A549 treated with ZK216348 at 1 μM for 4 hours (cell line): ENCODE data around the gene BGLAP. TPM values are rescaled to one million over a fixed set of nuclear protein-coding genes. Genes with fewer than 3 reads are reported as not detected.

ENCODE experiments used
- total RNA-seq: library from RNA; stranded (reverse); fragments of 200-300 nt; extraction: Qiagen RNA extraction; gene quantifications from 5 replicates; pipeline ENCODE4 v1.2.3, GENCODE V29; 2022; ENCODE audit warnings: low read depth

Gene BGLAP
- total RNA-seq: 0.20 to 0.40 TPM (median 0.39 TPM) in 3 of 5 replicates, not detected in the others

DNA sequence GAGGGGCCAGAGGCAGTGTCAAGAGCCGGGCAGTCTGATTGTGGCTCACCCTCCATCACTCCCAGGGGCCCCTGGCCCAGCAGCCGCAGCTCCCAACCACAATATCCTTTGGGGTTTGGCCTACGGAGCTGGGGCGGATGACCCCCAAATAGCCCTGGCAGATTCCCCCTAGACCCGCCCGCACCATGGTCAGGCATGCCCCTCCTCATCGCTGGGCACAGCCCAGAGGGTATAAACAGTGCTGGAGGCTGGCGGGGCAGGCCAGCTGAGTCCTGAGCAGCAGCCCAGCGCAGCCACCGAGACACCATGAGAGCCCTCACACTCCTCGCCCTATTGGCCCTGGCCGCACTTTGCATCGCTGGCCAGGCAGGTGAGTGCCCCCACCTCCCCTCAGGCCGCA is at the start of gene BGLAP:
Gene BGLAP, plus strand, starts transcription at position 259 of the 400 bp plus-strand sequence. Its CDS starts 48 bp downstream, at position 307.

GRCh38 chr1:156193488-156194299 is 48.3 kb upstream of the BGLAP start, which contains the start of gene SLC25A44:
SLC25A44 (plus strand) TSS chr1:156194104; CDS start chr1:156199848, 5,744 bp downstream.

GRCh38 chr1:156212833-156213643 is 28.9 kb upstream of the BGLAP start, which contains the start of gene PMF1:
PMF1 (plus strand) TSS chr1:156213007; CDS start chr1:156213016, 9 bp downstream.

DNA sequence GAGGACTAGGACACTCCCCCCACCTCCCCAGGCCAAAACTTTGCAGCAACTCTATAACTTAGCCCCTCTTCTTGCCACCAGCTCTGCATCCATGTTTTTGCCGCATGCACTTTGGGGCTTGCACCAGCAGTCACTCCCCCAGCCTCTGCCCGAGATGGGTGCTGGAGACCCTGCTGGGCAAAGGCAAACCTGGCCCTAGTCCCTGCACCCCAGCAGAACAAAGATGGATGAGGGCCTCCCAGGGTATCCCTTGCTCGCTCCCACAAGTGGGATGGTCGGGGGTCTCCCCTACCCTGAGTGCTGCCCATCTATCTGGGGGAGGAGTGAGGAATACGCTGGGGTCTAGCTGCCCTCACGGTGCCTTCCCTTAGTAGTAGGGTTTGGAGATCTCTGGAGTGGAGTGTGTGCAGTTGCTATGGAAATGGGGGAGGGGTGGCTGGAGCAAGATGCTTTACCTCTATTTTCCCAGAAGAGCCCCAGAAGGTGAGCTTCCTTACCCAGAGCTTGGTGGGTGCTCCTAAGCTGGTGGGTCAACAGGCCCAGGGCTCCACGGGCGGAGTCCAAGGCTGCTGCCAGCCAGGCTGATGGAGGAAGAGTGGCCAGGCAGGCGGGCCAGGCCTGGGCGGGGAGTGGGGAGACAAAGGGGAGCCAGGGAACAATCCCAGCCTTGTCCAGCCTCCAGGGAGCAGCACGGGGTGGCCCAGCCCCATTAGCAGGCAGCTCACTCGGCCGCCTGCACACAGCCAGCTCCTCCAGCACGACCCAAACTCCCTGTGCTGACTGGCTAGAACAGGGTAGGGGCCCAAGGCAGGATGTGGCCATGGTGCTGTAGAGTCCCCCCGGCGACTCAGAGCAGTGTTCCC is 5.7 kb downstream of the BGLAP start, which contains the start of gene PAQR6:
Gene PAQR6, minus strand, starts transcription at position 597 of the 863 bp plus-strand sequence. CDS start 1,325 bp downstream, outside the sequence.

DNA sequence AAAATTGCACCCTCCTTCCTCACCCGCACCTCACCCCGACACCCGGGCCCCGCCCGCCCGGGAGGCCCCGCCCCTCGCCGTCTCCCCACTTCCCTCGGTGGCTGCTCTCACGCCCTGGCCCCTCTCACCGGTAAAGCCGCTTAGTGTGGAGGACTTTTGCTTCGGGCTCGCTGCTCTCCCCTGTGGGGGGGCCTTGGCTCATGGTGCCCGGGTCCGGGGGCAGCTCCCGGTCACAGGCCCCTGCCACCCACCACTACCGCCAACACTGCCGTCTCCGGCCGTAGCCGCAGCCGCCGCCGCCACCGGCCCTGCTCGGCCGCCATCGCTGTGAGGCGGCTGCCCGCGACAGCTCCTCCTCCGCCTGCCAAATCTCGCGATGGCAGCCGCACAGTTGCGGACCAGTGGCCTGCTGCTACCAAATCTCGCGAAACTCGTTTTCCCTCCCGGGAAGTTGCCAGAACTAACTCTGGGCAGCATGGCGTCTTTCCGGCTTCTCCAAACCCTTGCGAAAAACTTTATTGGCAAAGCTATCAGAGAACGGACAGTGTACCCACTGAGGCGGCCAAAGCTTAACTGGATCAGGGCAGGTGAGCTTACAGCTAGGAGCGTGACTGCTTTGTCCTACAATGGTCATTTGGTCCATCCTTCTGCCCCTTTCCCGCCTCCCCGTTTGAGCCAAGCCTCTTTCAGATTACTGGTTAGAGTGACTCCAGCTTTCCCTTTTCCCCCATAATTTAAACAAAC is 40.7 kb downstream of the BGLAP start, which contains the start of gene SMG5:
Gene SMG5, minus strand, starts transcription at position 347 of the 744 bp plus-strand sequence. Its CDS starts 145 bp downstream, at position 202.

GRCh38 chr1:156284112-156284511 is 42.1 kb downstream of the BGLAP start, which contains the start of gene TMEM79:
TMEM79 (plus strand) TSS chr1:156284325; CDS start chr1:156285227, 902 bp downstream.

Other genes with a start within 250 kb of the BGLAP start
- gene SSR2, start 221.2 kb upstream of the BGLAP start, total RNA-seq: 256 to 276 TPM (median 258 TPM) in 5 replicates
- 35.1 to 45.0 TPM (median 43.9 TPM) in 5 replicates for gene UBQLN4, start 188.4 kb upstream of the BGLAP start, total RNA-seq
- gene LAMTOR2, start 187.4 kb upstream of the BGLAP start, total RNA-seq: 133 to 163 TPM (median 154 TPM) in 5 replicates
- gene RAB25, start 181.0 kb upstream of the BGLAP start, total RNA-seq: 0.29 to 0.62 TPM (median 0.38 TPM) in 3 of 5 replicates, not detected in the others
- gene MEX3A, start 159.7 kb upstream of the BGLAP start, total RNA-seq: 0.83 to 3.8 TPM (median 2.2 TPM) in 5 replicates
- 487 to 742 TPM (median 732 TPM) in 5 replicates for gene LMNA, start 127.5 kb upstream of the BGLAP start, total RNA-seq
- gene SEMA4A, start 88.6 kb upstream of the BGLAP start, total RNA-seq: 0.26 to 0.46 TPM (median 0.42 TPM) in 5 replicates
- gene SLC25A44, start 48.1 kb upstream of the BGLAP start, total RNA-seq: 24.0 to 30.8 TPM (median 26.1 TPM) in 5 replicates
- gene PMF1, start 29.2 kb upstream of the BGLAP start, total RNA-seq: 54.8 to 62.6 TPM (median 56.8 TPM) in 5 replicates
- gene PAQR6, start 5.9 kb downstream of the BGLAP start, total RNA-seq: 2.9 to 5.5 TPM (median 3.4 TPM) in 5 replicates
- 32.3 to 54.5 TPM (median 47.9 TPM) in 5 replicates for gene SMG5, start 40.6 kb downstream of the BGLAP start, total RNA-seq
- 6.2 to 9.5 TPM (median 8.5 TPM) in 5 replicates for gene TMEM79, start 42.1 kb downstream of the BGLAP start, total RNA-seq
- gene GLMP, start 53.5 kb downstream of the BGLAP start, total RNA-seq: 33.5 to 46.4 TPM (median 44.5 TPM) in 5 replicates
- gene VHLL, start 57.1 kb downstream of the BGLAP start, total RNA-seq: not detected in 5 replicates
- 379 to 436 TPM (median 410 TPM) in 5 replicates for gene CCT3, start 96.1 kb downstream of the BGLAP start, total RNA-seq
- 1.7 to 3.2 TPM (median 2.2 TPM) in 5 replicates for gene TSACC, start 96.3 kb downstream of the BGLAP start, total RNA-seq
- gene RHBG, start 127.0 kb downstream of the BGLAP start, total RNA-seq: not detected in 5 replicates